Measurements from ENCODE around the gene PLD5. TPM values are rescaled to one million over a fixed set of nuclear protein-coding genes. Genes with fewer than 3 reads are reported as not detected.
"Not testable (repeated sequence)": the region's sequence is repeated elsewhere in the genome, so short reads cannot be mapped to it uniquely, and the experiment has no call there.

The PLD5 gene
- total RNA-seq, 2 donors from 2014 or later, result not detected

DNA sequence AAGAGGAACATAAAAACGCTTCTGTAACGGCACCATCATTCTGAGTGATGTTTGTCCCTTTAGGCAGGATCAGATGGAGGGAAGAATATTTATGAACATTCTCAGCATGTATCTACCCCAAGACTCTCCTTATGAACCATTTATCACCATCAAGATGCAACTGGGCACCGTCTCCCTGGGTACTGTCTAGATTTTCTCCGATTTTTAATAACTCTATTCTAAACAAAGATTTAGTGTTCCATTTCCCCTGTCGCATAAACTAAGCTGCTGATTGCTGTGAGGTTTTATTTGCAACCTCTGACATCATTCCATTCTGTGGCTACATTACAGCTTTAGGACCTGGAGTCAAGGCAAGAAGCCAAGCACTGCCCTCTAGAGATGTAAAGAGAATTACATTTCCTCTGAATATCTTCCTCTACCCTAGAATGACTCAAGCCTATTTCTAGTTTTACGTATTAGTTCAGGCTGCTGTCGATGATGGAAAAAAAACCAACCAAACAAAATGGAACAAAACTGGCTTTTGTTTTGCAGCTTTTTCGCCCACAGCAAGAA lies 395.5 kb downstream of the PLD5 start:
- no peaks in the 10 kb centered on the region for H3K36me3 Mint-ChIP-seq
- peaks cover 0 to 7% of the 10 kb centered on the region in 2 donors for H3K9me3 Mint-ChIP-seq
- no peak overlapping the region for H3K27ac Mint-ChIP-seq
- no peak for DNase-seq (ENCODE audit: low spot score in 2 of 2)
- ATAC-seq, result no peak

DNA sequence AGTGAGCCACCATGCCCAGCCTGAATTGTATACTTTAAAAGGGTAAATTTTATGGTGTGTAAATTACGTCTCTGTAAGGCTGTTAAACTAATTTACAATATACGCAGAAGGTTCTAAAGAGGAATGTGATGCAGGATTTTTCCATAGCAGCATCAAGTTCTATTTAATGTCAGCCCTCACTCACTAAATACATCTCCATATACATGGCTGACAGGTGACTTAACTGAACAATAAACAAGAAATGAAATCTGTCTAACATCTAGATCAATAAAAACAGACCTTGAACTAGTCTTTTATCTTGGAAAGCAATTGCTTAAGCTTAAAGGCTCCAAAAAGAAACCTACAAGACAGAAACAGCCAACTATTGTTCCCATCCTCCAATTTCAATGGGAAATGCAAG lies 404.1 kb downstream of the PLD5 start:
- Mint-ChIP-seq H3K36me3 (no peaks in the 10 kb centered on the region), H3K9me3 (no peaks in the 10 kb centered on the region), H3K27ac (no peak overlapping the region)
- ATAC-seq (no peak), DNase-seq (ENCODE audit: low spot score in 2 of 2) (no peak)

DNA sequence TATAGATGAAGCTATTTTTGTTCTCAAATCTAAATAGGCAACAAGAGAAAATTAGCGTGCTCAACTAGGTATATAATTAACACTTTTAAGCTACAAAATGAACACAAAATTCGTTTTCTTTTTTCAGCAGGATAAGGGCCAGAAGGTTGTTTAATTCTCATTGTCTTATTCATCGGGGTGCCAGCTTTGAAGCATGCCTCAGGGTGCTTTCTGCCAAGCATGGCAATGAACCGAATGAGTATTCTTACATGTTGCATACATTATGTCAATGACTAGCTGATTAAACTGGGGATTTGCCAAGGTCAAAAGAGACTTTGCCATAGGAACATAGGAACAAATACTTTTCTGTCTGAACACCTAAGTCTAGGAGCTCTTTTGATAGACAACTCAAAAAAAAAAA lies 423.6 kb downstream of the PLD5 start:
- Mint-ChIP-seq H3K9me3 (peaks cover 0 to 3% of the 10 kb centered on the region in 2 donors), H3K27ac (no peak overlapping the region), H3K36me3 (no peaks in the 10 kb centered on the region)
- DNase-seq (ENCODE audit: low spot score in 2 of 2) (no peak), ATAC-seq (no peak)

DNA sequence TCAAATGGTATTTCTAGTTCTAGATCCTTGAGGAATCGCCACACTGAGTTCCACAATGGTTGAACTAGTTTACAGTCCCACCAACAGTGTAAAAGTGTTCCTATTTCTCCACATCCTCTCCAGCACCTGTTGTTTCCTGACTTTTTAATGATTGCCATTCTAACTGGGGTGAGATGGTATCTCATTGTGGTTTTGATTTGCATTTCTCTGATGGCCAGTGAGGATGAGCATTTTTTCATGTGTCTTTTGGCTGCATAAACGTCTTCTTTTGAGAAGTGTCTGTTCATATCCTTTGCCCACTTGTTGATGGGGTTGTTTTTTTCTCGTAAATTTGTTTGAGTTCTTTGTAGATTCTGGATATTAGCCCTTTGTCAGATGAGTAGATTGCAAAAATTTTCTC lies 427.2 kb downstream of the PLD5 start:
- not testable (repeated sequence) for H3K27ac Mint-ChIP-seq; H3K9me3 Mint-ChIP-seq; H3K36me3 Mint-ChIP-seq; DNase-seq (ENCODE audit: low spot score in 2 of 2); ATAC-seq

DNA sequence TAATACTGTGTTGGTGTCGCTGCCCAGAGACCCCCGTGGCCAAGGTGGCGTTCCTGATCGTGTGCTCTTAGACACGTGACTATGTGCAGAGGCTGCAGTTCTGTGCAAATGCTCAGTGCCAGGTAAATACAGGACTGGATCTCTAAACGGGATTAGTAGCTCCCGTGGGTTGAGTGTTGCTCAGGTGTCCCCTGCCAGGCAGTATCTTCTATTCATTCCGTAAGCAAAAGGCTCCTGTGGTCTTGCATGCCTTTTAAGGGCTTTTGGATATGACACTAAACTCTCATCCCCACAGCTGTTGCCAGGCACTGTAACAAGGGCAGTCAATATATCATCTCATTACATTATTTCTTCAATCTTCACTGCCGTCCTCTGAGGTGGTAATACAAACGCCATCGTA lies 431.4 kb downstream of the PLD5 start:
- ATAC-seq (no peak), DNase-seq (ENCODE audit: low spot score in 2 of 2) (no peak)
- Mint-ChIP-seq H3K27ac (no peak overlapping the region), H3K9me3 (peaks cover 0 to under 1% of the 10 kb centered on the region in 2 donors), H3K36me3 (no peaks in the 10 kb centered on the region)

DNA sequence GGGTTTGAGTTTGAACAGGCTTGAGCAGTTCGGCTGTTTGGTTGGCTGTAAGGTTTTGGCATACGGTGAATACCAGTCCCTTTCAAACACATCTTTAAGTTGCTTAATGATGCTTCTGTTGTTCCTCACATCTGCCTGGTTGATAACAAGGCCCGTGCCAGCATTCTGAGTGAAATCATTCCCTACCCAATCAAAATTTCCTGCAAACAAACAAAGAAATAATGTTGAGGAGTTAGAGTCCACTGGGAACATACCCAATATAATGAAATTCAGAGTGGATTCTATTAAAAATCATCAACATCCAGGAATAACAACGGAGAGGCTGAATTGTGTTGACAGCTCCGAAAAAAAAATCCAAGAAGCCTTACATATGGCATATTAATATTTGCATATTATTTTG lies 434.6 kb downstream of the PLD5 start:
- DNase-seq (ENCODE audit: low spot score in 2 of 2) (no peak), ATAC-seq (no peak)
- H3K9me3 Mint-ChIP-seq, result no peaks in the 10 kb centered on the region
- no peak overlapping the region for H3K27ac Mint-ChIP-seq
- H3K36me3 Mint-ChIP-seq, result no peaks in the 10 kb centered on the region

DNA sequence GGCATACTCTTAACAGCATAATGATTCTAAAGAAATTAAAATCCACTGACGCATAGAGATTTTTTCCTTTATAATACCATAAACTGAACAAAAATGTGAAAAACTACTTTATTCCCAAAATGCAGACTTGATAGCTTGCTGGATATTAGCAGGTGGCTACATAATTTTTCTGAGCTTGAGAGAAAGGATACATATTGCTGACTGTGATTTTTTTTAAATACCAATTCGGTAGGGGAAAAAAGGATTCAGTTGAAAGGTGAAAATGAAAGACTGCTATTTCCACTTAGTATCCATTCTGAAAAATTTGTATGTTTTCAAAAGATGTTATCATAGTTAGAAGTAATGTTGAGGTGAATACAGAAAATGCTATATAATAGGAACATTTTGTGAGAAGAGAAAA lies 435.6 kb downstream of the PLD5 start:
- ATAC-seq (no peak), DNase-seq (ENCODE audit: low spot score in 2 of 2) (no peak)
- Mint-ChIP-seq H3K27ac (no peak overlapping the region), H3K9me3 (no peaks in the 10 kb centered on the region), H3K36me3 (no peaks in the 10 kb centered on the region)

DNA sequence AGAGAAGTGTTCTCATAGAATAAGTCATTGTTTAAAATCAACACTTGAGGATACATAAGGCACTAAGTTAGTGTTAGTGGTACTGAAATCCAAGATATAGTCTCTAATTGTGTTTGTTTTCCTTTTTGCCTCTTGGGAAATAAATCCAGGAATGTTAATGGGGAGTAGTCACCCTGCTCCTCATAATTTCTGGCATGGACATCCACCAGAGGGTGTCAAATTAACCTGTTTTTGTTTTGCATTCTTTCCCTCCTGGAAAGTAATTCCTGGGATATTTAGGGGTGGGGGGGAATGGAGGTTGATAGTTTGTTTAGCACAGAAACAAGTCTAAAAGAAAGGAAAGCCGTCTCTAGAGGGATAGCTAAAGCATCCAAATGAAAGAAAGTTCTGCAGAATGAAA lies 437.8 kb downstream of the PLD5 start:
- ATAC-seq, result no peak
- no peak overlapping the region for H3K27ac Mint-ChIP-seq
- H3K9me3 Mint-ChIP-seq, result no peaks in the 10 kb centered on the region
- DNase-seq (ENCODE audit: low spot score in 2 of 2), result no peak
- no peaks in the 10 kb centered on the region for H3K36me3 Mint-ChIP-seq

DNA sequence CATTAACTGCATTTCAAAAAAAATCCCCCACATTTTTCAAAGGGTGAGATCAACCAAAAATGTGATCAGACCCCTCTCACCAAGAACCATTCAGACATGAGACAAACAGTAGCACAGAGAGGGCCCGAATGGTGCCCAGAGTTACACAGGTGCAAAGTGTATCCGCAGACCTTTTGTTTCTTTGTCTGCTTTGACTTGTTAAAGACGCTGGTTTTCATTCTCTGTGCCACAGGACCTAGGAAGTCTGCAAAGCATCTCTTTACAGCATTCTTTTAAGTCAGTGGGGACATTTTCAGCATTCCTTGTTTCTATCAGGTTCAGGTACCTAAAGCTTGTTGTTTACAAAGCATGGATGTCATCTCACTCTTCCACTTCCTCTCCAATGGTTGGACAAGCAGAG lies 438.4 kb downstream of the PLD5 start:
- Mint-ChIP-seq H3K9me3 (no peaks in the 10 kb centered on the region), H3K27ac (no peak overlapping the region)

DNA sequence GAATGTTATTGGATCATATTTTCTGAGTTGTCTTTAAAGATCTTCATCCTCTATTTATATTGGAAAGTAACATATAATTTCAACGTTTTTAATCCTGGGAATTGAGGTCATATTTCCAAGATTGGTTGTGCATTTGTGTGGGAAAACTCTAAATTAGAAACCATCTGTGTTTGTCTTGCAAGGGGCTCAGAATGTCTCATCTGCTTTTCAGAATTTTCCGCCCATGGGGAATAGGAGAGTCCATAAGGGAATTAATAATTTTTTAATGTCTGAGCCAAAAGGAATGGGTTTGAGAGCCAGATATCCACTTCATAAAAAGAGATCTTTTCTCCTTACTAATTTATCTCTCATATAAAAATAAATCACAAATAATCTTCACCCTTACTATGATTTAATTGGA lies 440.8 kb downstream of the PLD5 start:
- no peak for ATAC-seq
- Mint-ChIP-seq H3K36me3 (no peaks in the 10 kb centered on the region), H3K9me3 (peaks cover 0 to 3% of the 10 kb centered on the region in 2 donors), H3K27ac (no peak overlapping the region)
- no peak for DNase-seq (ENCODE audit: low spot score in 2 of 2)

More for the DNA sequence above, 438.4 kb downstream of the PLD5 start:
- no peak for ATAC-seq
- H3K36me3 Mint-ChIP-seq, result no peaks in the 10 kb centered on the region
- DNase-seq (ENCODE audit: low spot score in 2 of 2), result no peak

DNA sequence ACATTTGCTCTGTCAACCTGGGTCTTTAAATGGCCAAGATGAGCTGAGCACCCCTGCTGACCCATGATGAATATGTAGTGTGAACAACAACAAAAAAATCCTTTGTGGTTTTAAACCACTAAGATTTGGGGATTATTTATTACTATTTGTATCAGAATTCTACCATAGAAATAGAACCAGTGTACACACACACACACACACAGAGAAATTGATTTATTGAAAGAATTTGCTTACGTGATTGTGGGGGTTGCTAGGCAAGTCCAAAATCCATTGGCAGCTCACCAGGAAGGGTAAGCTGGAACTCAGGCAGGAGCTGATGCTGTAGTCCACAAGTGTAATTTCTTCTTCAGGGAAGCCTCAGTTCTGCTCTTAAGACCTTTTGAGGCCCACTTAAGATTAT lies 443.1 kb downstream of the PLD5 start:
- H3K36me3 Mint-ChIP-seq, result no peaks in the 10 kb centered on the region
- ATAC-seq (no peak), DNase-seq (ENCODE audit: low spot score in 2 of 2) (no peak)
- no peak overlapping the region for H3K27ac Mint-ChIP-seq
- peaks cover 0 to 3% of the 10 kb centered on the region in 2 donors for H3K9me3 Mint-ChIP-seq

DNA sequence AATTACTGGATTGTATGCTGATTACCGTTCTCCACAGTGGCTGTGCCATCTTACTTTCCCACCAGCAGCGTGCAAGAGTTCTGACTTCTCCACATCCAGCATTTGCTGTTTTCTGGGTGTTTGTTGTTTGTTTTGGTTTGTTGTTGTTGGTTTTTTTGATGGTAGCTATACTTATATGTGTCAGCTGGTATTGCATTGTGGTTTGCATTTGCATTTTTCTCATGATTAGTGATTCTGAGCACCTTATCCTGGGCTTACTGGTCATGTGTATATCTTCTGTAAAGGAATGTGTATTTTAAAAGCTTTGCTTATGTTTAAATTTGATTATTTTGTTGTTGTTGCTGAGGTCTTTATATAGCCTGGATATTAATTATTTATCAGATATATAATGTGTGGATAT lies 458.7 kb downstream of the PLD5 start:
- Mint-ChIP-seq H3K9me3 (no peaks in the 10 kb centered on the region), H3K36me3 (no peaks in the 10 kb centered on the region), H3K27ac (no peak overlapping the region)
- ATAC-seq (no peak), DNase-seq (ENCODE audit: low spot score in 2 of 2) (no peak)

DNA sequence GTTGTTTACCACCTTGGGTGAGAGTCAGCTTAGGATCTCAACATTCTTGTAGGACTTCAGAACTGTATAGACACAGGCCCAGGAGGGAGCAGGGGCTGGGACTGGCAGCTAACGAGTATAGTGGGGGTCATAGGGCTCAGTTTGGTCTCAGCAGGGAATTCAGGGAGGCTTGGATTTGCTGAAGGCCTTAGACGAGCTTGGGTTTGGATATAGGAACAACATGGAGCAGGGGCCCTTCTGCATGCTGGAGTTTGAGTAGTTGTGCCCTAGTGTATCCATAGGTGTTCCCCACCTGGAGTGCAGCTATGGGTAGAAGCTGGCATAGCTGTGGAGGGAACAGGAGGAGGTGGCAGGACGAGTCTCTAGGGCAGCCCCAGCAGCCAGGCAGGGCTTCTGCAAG lies 462.2 kb downstream of the PLD5 start:
- H3K27ac Mint-ChIP-seq, result peak overlapping the region in 1 of 2 donors; percentile 82
- peaks cover 0 to 3% of the 10 kb centered on the region in 2 donors for H3K9me3 Mint-ChIP-seq
- no peaks in the 10 kb centered on the region for H3K36me3 Mint-ChIP-seq
- DNase-seq (ENCODE audit: low spot score in 2 of 2) (no peak), ATAC-seq (no peak)

DNA sequence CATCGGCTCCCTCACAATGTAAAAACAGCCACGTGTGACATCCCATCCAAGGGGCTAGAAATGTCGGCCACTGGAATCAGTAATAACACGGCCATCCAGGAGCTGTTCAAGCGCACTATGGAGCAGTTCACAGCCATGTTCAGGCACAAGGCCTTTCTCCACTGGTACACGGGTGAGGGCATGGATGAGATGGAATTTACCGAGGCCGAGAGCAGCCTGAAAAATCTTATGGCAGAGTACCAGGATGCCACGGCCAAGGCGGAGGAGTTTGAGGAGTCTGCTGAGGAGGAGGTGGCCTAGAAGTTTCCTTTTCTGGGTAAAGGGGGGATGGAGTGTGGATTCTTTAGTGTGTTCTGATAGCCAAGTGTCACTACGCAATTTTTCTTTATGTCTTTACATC lies 464.5 kb downstream of the PLD5 start:
- ATAC-seq, result no peak

DNA sequence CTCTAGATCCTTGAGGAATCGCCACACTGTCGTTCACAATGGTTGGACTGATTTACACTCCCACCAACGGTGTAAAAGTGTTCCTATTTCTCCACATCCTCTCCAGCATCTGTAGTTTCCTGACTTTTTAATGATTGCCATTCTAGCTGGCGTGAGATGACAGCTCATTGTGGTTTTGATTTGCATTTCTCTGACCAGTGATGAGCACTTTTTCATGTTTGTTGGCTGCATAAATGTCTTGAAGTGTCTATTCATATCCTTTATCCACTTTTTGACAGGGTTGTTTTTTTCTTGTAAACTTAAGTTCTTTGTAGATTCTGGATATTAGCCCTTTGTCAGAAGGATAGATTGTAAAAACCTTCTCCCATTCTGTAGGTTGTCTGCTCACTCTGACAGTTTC lies 465.9 kb downstream of the PLD5 start:
- not testable (repeated sequence) for H3K36me3 Mint-ChIP-seq; DNase-seq (ENCODE audit: low spot score in 2 of 2); H3K27ac Mint-ChIP-seq; ATAC-seq; H3K9me3 Mint-ChIP-seq

More for the DNA sequence above, 464.5 kb downstream of the PLD5 start:
- H3K36me3 Mint-ChIP-seq, result no peaks in the 10 kb centered on the region
- H3K9me3 Mint-ChIP-seq, result peaks cover 0 to 3% of the 10 kb centered on the region in 2 donors
- no peak for DNase-seq (ENCODE audit: low spot score in 2 of 2)
- no peak overlapping the region for H3K27ac Mint-ChIP-seq

DNA sequence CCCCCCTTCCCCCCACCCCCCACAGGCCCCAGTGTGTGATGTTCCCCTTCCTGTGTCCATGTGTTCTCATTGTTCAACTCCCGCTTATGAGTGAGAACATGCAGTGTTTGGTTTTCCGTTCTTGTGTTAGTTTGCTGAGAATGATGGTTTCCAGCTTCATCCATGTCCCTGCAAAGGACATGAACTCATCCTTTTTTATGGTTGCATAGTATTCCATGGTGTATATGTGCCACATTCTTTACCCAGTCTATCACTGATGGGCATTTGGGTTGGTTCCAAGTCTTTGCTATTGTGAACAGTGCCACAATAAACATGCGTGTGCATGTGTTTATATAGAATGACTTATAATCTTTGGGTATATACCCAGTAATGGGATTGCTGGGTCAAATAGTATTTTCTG lies 466.3 kb downstream of the PLD5 start:
- not testable (repeated sequence) for ATAC-seq; H3K27ac Mint-ChIP-seq; H3K9me3 Mint-ChIP-seq; H3K36me3 Mint-ChIP-seq; DNase-seq (ENCODE audit: low spot score in 2 of 2)

DNA sequence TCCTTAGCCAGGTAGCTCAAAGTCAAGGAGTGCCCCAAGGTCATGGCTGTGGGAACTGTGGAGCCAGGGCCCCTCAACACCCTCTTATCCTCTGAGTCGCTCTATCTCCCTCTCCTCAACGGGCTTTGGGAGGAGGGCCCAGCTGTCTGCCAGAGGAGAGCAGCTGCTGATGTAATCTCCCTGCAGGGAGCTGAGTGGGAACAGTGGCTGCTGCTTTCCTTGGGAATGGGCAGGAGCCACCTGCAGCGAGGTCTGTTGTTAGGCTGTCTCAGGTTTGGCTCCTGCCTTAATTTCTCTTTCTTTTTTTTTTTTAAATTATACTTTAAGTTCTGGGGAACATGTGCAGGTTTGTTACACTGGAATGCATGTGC lies 466.8 kb downstream of the PLD5 start:
- ATAC-seq, result no peak
- Mint-ChIP-seq H3K36me3 (no peaks in the 10 kb centered on the region), H3K9me3 (peaks cover 0 to 3% of the 10 kb centered on the region in 2 donors), H3K27ac (no peak overlapping the region)
- DNase-seq (ENCODE audit: low spot score in 2 of 2), result no peak

DNA sequence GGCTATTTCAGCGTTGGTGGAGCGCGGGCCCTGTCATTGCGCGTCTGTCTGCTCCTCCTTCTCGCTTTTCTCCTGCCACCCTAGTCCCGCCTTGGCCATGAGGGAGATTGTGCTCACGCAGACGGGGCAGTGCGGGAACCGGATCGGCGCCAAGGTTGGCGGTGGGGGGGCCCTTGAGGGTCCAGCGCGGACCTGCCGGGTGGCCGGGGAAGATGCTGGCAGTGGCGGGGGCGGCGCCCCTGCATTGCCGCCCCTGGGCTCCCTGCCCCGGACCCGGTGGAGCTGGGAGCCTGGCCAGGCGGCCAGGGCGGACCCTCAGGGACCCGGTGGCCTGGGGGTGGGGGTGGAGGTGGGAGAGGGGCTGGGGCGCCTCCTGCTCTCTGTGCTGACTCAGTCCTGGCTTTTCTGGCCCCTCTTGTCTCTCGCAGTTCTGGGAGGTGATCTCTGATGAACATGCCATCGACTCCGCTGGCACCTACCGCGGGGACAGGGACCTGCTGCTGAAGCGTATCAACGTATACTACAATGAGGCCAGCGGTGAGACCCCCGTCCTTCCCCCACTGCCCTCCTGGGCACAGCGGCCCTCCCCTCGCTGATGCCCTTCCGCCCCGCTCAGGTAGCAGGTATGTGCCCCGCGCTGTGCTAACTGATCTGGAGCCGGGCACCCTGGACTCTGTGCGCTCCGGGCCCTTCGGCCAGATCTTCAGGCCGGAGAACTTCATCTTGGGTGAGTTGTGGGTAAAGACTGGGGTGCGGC lies 467.3 kb downstream of the PLD5 start:
- no peak for DNase-seq (ENCODE audit: low spot score in 2 of 2)
- ATAC-seq, result no peak
- peaks cover 0 to 3% of the 10 kb centered on the region in 2 donors for H3K9me3 Mint-ChIP-seq
- no peak overlapping the region for H3K27ac Mint-ChIP-seq
- no peaks in the 10 kb centered on the region for H3K36me3 Mint-ChIP-seq
